CD8-positive, alpha-beta memory T cell (primary cell): ENCODE results near the gene LRRC37A3. TPM values are rescaled to one million over a fixed set of nuclear protein-coding genes. Genes with fewer than 3 reads are reported as not detected.
A peak's percentile ranks its signal among the peaks of the same experiment; 100 is the strongest.
"Not testable (repeated sequence)": the region's sequence is repeated elsewhere in the genome, so short reads cannot be mapped to it uniquely, and the experiment has no call there.

Experiments
- CTCF ChIA-PET: fragments of 350-600 bp; sonication (Branson Sonifier 250); formaldehyde crosslinking; loops from one replicate; lab custom pipeline; 2021; ENCODE audit warnings: antibody characterized with exemption; lab: Charles Lee
- POLR2A ChIA-PET: fragments of 350-600 bp; sonication (Branson Sonifier 250); formaldehyde crosslinking; loops from one replicate; lab custom pipeline; 2021; ENCODE audit warnings: antibody characterized with exemption; lab: Charles Lee
- DNase-seq, 5 donors: peaks; one replicate each; pipeline versions ENCODE4 v3.0.0 to v3.0.0-alpha.2; 2020 to 2022; ENCODE audit warnings: mixed read lengths in 1 of 5
- H3K27ac ChIP-seq: one replicate; pipeline ENCODE4 v1.7.0; 2013; ENCODE audit warnings: low read depth, mild to moderate bottlenecking, low read length, moderate library complexity
- H3K27me3 ChIP-seq: 2 replicates; pipeline ENCODE4 v1.7.0; 2013; ENCODE audit warnings: low read length, mild to moderate bottlenecking; ENCODE audit not compliant: insufficient read depth, poor library complexity, severe bottlenecking
- H3K36me3 ChIP-seq: 2 replicates; pipeline ENCODE4 v1.7.0; 2013; ENCODE audit warnings: mild to moderate bottlenecking, low read length, moderate library complexity; ENCODE audit not compliant: insufficient read depth
- H3K4me1 ChIP-seq: 2 replicates; pipeline ENCODE4 v1.7.0; 2013; ENCODE audit warnings: mild to moderate bottlenecking, low read length, moderate library complexity; ENCODE audit not compliant: insufficient read depth
- H3K4me3 ChIP-seq: 2 replicates; pipeline ENCODE4 v1.7.0; 2013; ENCODE audit warnings: mild to moderate bottlenecking, low read length
- H3K9me3 ChIP-seq: 2 replicates; pipeline ENCODE4 v1.7.0; 2013; ENCODE audit warnings: mild to moderate bottlenecking, low read length
- H3K27ac Mint-ChIP-seq, 8 donors: one replicate each; pipeline ENCODE4 v1.8.0; 2020 to 2021; ENCODE audit warnings: mixed read lengths in 8 of 8, mild to moderate bottlenecking in 6 of 8, inconsistent platforms in 3 of 8, moderate library complexity in 3 of 8
- H3K27me3 Mint-ChIP-seq, 2 donors: one replicate each; pipeline ENCODE4 v1.8.0; 2020 to 2021; ENCODE audit warnings: mixed read lengths in 2 of 2, mild to moderate bottlenecking in 1 of 2, moderate library complexity in 1 of 2
- H3K36me3 Mint-ChIP-seq, 3 donors: one replicate each; pipeline ENCODE4 v1.8.0; 2020 to 2021; ENCODE audit warnings: mixed read lengths in 3 of 3, inconsistent platforms in 1 of 3, mild to moderate bottlenecking in 1 of 3
- H3K4me1 Mint-ChIP-seq, 3 donors: one replicate each; pipeline ENCODE4 v1.8.0; 2020 to 2021; ENCODE audit warnings: mixed read lengths in 3 of 3, inconsistent platforms in 1 of 3, mild to moderate bottlenecking in 1 of 3
- H3K4me3 Mint-ChIP-seq, 7 donors: one replicate each; pipeline ENCODE4 v1.8.0; 2020 to 2021; ENCODE audit warnings: mixed read lengths in 7 of 7, mild to moderate bottlenecking in 6 of 7, moderate library complexity in 4 of 7, inconsistent platforms in 2 of 7
- H3K9me3 Mint-ChIP-seq, 5 donors: one replicate each; pipeline ENCODE4 v1.8.0; 2020 to 2022; ENCODE audit warnings: mixed read lengths in 5 of 5, mild to moderate bottlenecking in 3 of 5, moderate library complexity in 2 of 5, inconsistent platforms in 1 of 5
- polyA plus RNA-seq: library from polyadenylated mRNA; unstranded; fragments of 300-500 nt; fragmentation: Illumina TruSeq; gene quantifications from one replicate; pipeline ENCODE4 v1.2.3, GENCODE V29; 2021
- total RNA-seq, 2 experiments: library from RNA; stranded (reverse); gene quantifications; one replicate each; pipeline ENCODE4 v1.2.3, GENCODE V29; 2021

The LRRC37A3 gene
- total and polyA plus RNA-seq, 3 experiments from 2014 or later: 1.5 to 9.3 (median 6.6) TPM

- CTCF ChIA-PET, H3K36me3 ChIP-seq, H3K9me3 Mint-ChIP-seq, H3K4me3 ChIP-seq, H3K9me3 ChIP-seq, H3K27me3 Mint-ChIP-seq, H3K4me1 ChIP-seq, DNase-seq, H3K36me3 Mint-ChIP-seq, POLR2A ChIA-PET, H3K27me3 ChIP-seq: not testable (repeated sequence)
- H3K27ac ChIP-seq: peak overlapping the region; percentile 65
- peak overlapping the region in 1 of 8 donors; percentile 48 for H3K27ac Mint-ChIP-seq
- H3K4me3 Mint-ChIP-seq: peak overlapping the region in 1 of 7 donors; percentile 48
- peaks cover 7 to 13% (median 7%) of the 10 kb centered on the region in 3 donors for H3K4me1 Mint-ChIP-seq
Observed at GRCh38 chr17:64923051-64923568, 3.8 kb upstream of the LRRC37A3 start.

DNA sequence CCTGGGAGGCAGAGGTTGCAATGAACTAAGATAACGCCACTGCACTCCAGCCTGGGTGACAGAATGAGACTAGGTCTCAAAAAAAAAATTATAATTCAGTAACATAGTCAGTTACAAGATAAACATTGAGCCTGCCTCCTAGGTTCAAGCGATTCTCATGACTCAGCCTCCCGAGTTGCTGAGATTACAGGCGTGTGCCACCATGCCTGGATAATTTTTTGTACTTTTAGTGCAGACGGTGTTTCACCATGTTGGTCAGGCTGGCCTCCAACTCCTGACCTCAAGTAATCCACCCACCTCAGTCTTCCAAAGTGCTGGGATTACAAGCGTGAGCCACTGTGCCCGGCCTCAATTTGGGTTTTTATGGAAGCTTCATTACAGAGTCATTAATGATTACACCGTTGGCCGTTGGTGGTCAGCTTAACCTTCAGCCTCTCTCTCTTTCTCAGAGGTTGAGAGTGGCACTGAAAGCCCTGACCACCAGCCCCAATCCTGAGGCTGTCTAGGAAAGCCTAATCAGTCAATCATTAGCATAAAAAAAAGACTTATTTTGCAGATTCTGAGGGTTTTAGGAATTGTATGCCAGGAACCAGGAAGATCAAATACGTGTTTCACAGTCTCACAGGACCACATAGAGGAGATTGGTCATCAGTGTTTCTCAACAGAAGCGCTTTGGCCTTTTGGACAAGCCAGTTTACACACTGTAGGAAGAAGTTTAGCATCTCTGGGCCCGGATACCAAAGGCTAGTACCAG lies 1.3 kb upstream of the LRRC37A3 start:
- Histone ChIP-seq H3K9me3 (no peaks in the 10 kb centered on the region), H3K27ac (no peak overlapping the region), H3K27me3 (no peaks in the 10 kb centered on the region), H3K4me3 (no peak overlapping the region), H3K4me1 (peaks cover 5% of the 10 kb centered on the region), H3K36me3 (no peaks in the 10 kb centered on the region)
- ChIA-PET POLR2A (interaction anchor here (0.6 kb wide), 1 partner anchor 389 kb away, joined by 3 read pairs; no protein-coding TSS in a partner anchor), CTCF (interaction anchor here (1.9 to 2.4 kb wide), 2 partner anchors 20 to 41 kb away, joined by 7 to 13 read pairs; no protein-coding TSS in a partner anchor)
- H3K4me1 Mint-ChIP-seq: peaks cover 0 to 8% (median 3%) of the 10 kb centered on the region in 3 donors
- H3K9me3 Mint-ChIP-seq: no peaks in the 10 kb centered on the region
- peak overlapping the region; percentile 88 to 97 (median 91) for H3K4me3 Mint-ChIP-seq
- peaks cover 0 to 1% of the 10 kb centered on the region in 2 donors for H3K27me3 Mint-ChIP-seq
- peaks cover 0 to 2% (median 0%) of the 10 kb centered on the region in 3 donors for H3K36me3 Mint-ChIP-seq
- DNase-seq: no peak
- H3K27ac Mint-ChIP-seq: peak overlapping the region in 7 of 8 donors; percentile 90 to 98 (median 96)

DNA sequence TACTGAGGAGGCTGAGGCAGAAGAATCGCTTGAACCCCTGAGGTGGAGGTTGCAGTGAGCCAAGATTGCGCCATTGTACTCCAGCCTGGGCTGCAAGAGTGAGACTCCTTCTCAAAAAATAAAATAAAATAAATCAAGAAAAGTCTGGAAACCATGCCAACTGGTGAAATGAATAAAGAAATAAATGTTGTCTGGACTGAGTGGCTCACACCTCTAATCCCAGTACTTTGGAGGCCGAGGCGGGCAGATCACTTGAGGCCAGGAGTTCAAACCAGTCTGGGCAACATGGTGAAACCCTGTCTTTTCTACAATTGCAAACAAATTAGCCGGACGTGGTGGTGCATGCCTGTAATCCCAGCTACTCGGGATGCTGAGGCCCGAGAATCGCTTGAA lies 744 bp upstream of the LRRC37A3 start:
- H3K4me3 ChIP-seq: peak overlapping the region; percentile 65
- ChIA-PET POLR2A (interaction anchor here (0.6 to 0.8 kb wide), 3 partner anchors 55 to 390 kb away, joined by 3 to 5 read pairs (median 3); no protein-coding TSS in a partner anchor), CTCF (interaction anchor here (0.6 to 2.4 kb wide), 13 partner anchors 12 to 253 kb away, joined by 3 to 13 read pairs (median 3); no protein-coding TSS in a partner anchor)
- no peaks in the 10 kb centered on the region for H3K9me3 ChIP-seq
- peaks cover 0 to 5% (median 0%) of the 10 kb centered on the region in 3 donors for H3K36me3 Mint-ChIP-seq
- DNase-seq: peak in 1 of 5 donors; percentile 48
- H3K4me1 ChIP-seq: peaks cover 5% of the 10 kb centered on the region
- no peaks in the 10 kb centered on the region for H3K36me3 ChIP-seq
- H3K27ac Mint-ChIP-seq: peak overlapping the region; percentile 90 to 98 (median 96)
- H3K27me3 ChIP-seq: no peaks in the 10 kb centered on the region
- peaks cover 0 to 1% of the 10 kb centered on the region in 2 donors for H3K27me3 Mint-ChIP-seq
- H3K27ac ChIP-seq: peak overlapping the region; percentile 82
- no peaks in the 10 kb centered on the region for H3K9me3 Mint-ChIP-seq
- peak overlapping the region; percentile 88 to 97 (median 91) for H3K4me3 Mint-ChIP-seq
- peaks cover 3 to 11% (median 5%) of the 10 kb centered on the region in 3 donors for H3K4me1 Mint-ChIP-seq

GRCh38 chr17:64918842-64919288 lies 413 bp downstream of the LRRC37A3 start:
- not testable (repeated sequence) for H3K9me3 ChIP-seq, H3K9me3 Mint-ChIP-seq, H3K36me3 ChIP-seq, H3K4me3 ChIP-seq, H3K4me1 ChIP-seq, H3K36me3 Mint-ChIP-seq, H3K27me3 Mint-ChIP-seq, H3K27me3 ChIP-seq
- peak in 2 of 5 donors; percentile 30 to 69 for DNase-seq
- Mint-ChIP-seq H3K27ac (peak overlapping the region in 7 of 8 donors; percentile 90 to 98 (median 96)), H3K4me3 (peak overlapping the region; percentile 88 to 97 (median 91)), H3K4me1 (peaks cover 3 to 14% (median 5%) of the 10 kb centered on the region in 3 donors)
- ChIA-PET POLR2A (interaction anchor here (1.4 kb wide), 1 partner anchor 138 kb away, joined by 5 read pairs; the partner anchor contains the start of gene GNA13), CTCF (interaction anchor here (1.0 to 2.4 kb wide), 14 partner anchors 13 to 254 kb away, joined by 3 to 13 read pairs (median 4); partner anchors contain the start of gene RGS9)
- H3K27ac ChIP-seq: peak overlapping the region; percentile 82

GRCh38 chr17:64917540-64917939 lies 1.7 kb downstream of the LRRC37A3 start:
- POLR2A ChIA-PET, H3K36me3 Mint-ChIP-seq, H3K9me3 Mint-ChIP-seq, H3K27ac ChIP-seq, H3K9me3 ChIP-seq, CTCF ChIA-PET, H3K27me3 ChIP-seq, DNase-seq, H3K36me3 ChIP-seq, H3K27ac Mint-ChIP-seq, H3K4me3 Mint-ChIP-seq, H3K4me1 ChIP-seq, H3K4me3 ChIP-seq, H3K27me3 Mint-ChIP-seq: not testable (repeated sequence)
- H3K4me1 Mint-ChIP-seq: peaks cover 3 to 14% (median 5%) of the 10 kb centered on the region in 3 donors

GRCh38 chr17:64915244-64915643 lies 4.0 kb downstream of the LRRC37A3 start:
- POLR2A ChIA-PET, H3K4me3 ChIP-seq, H3K36me3 Mint-ChIP-seq, DNase-seq, H3K27me3 ChIP-seq, H3K9me3 Mint-ChIP-seq, H3K27ac ChIP-seq, H3K27me3 Mint-ChIP-seq, H3K9me3 ChIP-seq, H3K4me1 ChIP-seq, CTCF ChIA-PET, H3K36me3 ChIP-seq: not testable (repeated sequence)
- peaks cover 3 to 14% (median 5%) of the 10 kb centered on the region in 3 donors for H3K4me1 Mint-ChIP-seq
- peak overlapping the region in 1 of 8 donors; percentile 52 for H3K27ac Mint-ChIP-seq
- H3K4me3 Mint-ChIP-seq: peak overlapping the region in 1 of 7 donors; percentile 72

GRCh38 chr17:64910191-64910514 lies 9.1 kb downstream of the LRRC37A3 start:
- CTCF ChIA-PET, H3K9me3 Mint-ChIP-seq, H3K36me3 ChIP-seq, H3K27ac ChIP-seq, H3K9me3 ChIP-seq, H3K4me1 Mint-ChIP-seq, H3K27me3 Mint-ChIP-seq, H3K4me3 Mint-ChIP-seq, H3K27me3 ChIP-seq, DNase-seq, H3K4me1 ChIP-seq, H3K27ac Mint-ChIP-seq, H3K36me3 Mint-ChIP-seq, POLR2A ChIA-PET, H3K4me3 ChIP-seq: not testable (repeated sequence)
